DMS79 (cell line): ENCODE data around the gene DUSP7.

Experiments
- DNase-seq: peaks from one replicate; lab custom pipeline; 2025; lab: John Stamatoyannopoulos, UW

DUSP7 gene

GRCh38 chr3:52007291-52007690, 49.1 kb downstream of the DUSP7 start:
- DNase-seq = no peak

- DNase-seq = no peak
Measured at GRCh38 chr3:52006820-52007133, 49.6 kb downstream of the DUSP7 start.

- no peak for DNase-seq
Measured at GRCh38 chr3:52006017-52006819, 50.2 kb downstream of the DUSP7 start.

- peak; percentile 61 for DNase-seq
Measured at GRCh38 chr3:52005571-52005986, 50.8 kb downstream of the DUSP7 start.

GRCh38 chr3:52004906-52005395, 51.4 kb downstream of the DUSP7 start:
- DNase-seq = no peak

GRCh38 chr3:52004163-52004787, 52.1 kb downstream of the DUSP7 start:
- DNase-seq = no peak

GRCh38 chr3:52002748-52003147, 53.6 kb downstream of the DUSP7 start:
- DNase-seq = no peak

GRCh38 chr3:52001443-52001974, 54.9 kb downstream of the DUSP7 start:
- DNase-seq = peak; percentile 18

GRCh38 chr3:51999846-52000245, 56.5 kb downstream of the DUSP7 start:
- DNase-seq = no peak
